NCI-H226 (cell line): ENCODE results near the gene PANX2.

Source experiments
- DNase-seq: peaks from one replicate; pipeline ENCODE4 v3.0.0-alpha.2; 2015

PANX2 gene

DNA sequence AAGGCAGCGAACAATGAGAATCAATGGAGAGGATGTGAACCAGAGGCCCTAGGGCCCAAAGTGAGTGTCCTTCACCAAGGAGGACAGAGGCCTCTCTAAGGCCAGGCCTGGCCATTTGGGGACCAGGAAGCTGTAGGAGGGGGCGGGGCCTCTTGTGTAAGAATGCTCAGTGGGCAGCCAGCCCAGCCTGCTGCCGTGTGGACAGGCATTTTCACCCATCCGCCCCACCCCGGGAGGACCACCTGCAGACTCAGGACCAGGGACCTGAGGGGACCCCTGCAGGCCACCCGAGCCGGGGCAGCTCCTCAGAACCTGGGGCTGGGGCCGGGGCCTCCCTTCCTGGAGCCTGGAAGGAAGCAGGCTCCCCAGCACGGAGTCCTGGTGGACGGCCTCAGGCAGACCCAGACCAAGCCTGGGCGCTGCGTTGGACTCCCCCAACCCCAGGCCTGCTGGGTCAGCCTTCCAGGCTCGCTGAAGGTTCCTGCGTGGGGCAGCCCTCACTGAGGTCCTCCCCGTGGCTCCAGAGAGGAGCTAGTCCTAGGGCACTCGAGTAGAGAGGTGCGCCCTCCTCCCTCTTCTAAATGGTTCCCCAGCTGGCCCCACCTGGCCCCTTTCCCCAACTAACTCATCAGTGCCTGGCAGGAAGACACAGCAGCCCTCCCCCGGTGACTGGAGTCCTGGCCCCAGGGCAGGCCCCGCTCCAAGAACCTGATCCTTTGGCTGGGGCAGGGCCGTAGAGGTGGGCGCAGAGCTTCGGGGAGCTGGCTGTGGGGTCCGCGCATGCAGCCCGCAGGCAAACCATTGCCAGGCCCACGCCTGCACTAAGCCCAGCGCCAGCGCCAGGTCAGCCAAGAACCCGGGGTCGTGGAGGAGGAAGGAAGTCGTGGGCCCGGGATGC lies 13.7 kb downstream of the PANX2 start:
- DNase-seq = peak; percentile 16

DNA sequence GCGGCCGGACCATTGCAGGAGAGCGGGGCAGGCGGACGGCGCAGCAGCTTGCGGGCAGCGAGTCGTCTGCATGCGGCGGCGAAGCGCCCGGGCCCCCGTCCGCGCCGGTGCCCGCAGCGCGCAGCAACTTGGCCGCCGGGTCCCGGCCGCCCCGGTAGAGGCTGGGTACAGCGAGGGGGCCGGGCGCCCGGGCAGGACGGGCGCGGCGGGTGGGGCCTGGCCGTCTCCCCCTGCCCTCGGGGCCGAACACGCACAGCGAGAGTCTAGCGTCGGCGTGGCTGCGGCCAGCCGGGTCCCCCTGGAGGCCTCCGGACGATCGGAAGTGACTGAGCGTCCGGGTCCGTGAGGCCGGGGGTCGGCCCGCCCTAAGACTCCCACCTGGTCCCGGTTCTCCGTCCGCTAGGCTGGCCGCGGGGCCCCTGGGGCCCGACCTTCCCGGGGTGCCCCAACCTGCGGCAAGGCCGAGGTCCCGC lies 14.4 kb downstream of the PANX2 start:
- no peak for DNase-seq

DNA sequence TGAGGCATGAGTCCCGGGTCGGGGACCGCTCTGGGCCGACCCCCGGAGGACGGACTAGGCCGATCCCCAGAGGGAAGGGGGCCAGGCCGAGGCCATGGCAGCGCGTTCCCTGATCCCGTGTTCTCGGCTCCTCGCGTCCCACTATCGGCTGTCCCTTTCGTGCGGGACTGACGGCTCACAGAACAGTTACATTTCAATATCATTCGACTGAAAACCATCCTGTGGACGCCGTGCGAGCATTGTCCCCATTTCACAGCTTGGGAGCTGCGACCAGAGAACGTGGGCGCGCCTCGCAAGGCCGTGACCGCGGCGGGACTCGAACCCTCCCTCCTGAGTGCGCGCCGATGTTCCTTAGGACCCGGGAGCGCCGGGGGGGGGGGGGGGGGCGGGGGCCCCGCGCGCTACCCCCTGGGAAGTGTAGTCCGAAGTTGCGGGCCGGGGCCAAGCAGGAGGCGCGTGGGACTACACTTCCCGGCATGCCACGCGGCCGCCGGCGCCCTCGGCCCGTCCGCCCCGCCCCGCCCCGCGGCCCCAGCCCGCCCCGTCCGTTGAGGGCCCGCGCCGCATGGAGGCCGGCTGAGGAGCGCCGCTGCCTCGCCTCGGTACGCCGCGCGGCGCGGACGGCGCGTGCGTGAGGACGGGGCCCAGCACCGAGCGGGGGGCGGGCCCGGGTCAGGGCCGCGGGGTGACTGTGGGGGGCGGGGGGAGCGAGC lies 15.0 kb downstream of the PANX2 start, which contains the start of gene TRABD:
Gene TRABD (plus strand): TSS at position 539 of the 713 bp plus-strand sequence. CDS start 7,148 bp downstream, outside the sequence.
- DNase-seq = peak; percentile 41

DNA sequence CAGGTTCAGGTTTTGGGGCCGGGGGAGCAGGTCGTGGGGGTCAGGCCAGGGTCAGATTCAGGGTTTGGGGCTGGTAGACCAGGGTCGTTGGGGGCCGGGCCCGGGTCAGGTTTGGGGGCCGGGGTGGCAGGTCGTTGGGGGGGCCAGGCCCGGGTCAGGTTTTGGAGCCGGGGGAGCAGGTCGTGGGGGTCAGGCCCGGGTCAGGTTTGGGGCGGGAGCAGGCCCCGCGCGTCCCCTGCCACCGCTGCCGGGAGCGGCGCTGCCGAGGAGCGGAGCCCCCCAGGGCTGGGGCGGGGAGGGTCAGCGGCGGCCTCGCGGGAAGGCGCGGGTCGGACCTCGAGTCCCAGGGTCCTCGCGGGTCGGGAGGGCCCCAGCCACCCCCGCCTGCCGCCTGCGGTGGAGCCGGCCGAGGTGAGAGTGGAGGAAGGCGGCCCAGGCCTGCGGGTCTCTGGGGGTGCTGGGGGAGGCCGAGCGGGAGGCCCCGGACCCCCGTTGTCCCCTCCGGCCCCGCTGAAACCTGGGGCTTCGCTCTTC lies 15.7 kb downstream of the PANX2 start:
- DNase-seq = no peak

DNA sequence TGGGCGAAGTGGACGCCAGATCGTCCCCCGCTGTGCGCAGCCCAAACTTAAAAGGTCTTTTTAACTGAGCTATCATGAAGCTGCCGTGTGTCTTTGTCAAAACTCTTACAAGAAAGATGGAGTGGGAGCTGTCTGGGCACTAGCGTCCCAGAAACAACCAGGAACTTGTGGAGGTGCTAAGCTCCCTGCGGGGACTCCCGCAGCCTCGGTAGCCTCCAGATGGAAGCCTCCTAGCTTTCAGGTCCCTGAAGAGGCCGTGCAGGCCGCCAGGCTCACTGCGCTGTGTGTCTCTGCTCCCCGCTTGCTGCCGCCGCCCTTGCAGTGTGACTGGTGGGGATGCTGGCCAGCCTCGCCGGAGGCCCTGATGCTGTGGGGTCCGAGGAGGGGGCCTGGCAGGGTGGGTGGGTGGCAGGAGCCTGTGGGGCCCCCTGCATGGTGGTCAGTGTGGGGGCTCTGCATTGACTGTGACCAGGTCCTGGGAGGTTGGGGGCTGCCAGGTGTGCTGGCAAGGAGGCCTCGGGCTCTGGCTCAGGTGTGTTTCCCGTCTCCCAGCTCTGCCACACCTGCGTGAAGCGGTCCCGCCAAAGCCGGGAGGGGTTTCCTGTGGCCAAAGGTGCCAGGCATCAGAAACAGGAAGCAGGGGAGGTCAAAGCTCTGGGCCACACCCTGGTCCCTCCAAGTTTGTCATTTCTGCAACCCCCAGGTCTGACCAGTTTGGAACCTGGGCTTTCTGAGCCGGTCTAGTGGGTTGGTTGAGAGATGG lies 16.4 kb downstream of the PANX2 start:
- no peak for DNase-seq

DNA sequence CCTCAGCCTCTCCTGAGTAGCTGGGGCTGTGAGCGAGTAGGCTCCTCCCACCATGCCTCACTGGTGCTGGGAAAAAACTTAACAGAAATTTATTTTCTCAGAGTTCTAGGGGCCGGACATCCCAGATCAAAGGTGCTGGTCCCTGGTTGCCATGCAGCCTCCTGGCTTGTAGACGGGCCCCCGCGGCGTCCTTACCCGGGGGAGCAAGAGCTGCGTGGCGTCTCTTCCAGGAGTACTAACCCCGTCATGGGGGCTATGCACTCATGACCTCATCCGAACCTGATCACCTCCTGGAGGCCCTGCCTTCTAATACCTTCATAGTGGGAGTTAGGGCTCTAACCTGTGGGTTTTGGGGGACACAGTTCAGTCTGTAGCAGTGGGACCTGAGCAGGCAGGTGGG lies 17.8 kb downstream of the PANX2 start:
- DNase-seq = no peak

DNA sequence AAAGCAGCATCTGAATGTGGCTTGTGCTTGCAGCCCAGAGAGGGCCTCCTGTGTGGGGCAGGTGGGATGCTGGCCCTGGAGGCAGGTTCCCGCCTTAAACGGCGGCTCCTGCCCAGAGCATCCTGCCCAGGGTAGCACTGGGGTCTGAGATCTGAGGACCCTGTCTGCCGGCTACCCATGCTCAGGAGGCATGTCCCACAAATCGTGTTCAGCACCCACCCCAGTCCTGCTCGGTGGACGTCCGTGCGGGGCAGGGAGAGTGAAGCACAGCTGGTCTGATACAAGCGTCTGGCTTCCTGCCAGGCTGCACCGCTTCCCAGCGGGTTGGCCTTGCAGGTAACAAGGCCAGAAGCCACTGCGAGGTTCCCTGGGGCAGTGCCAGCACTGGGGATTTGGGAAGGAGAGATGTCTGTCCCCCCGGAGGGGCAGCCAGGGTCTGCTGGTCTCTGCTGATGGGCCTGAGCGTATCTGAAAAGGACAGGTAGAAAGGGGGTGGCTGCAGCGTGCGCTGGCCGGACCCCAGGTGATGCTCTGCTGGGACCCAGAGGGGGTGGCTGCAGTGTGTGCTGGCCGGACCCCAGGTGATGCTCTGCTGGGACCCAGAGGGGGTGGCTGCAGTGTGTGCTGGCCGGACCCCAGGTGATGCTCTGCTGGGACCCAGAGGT lies 18.8 kb downstream of the PANX2 start:
- DNase-seq = no peak

DNA sequence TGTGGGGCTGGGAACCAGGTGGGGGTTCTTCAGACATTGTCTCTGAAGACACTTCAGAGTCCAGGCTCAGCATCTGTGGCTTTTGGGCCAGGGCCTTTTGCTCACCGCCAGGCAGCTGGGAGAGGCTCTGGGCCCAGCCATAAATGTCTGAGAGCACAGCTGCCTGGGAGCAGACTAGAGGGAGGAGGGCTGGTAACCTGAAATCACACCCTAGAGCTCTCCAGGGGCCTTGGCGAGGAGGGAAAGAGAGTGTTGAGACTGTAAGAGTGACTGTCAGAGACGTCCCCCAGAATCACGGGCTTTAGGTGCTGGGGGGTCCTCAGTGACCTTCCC lies 19.3 kb downstream of the PANX2 start:
- no peak for DNase-seq

DNA sequence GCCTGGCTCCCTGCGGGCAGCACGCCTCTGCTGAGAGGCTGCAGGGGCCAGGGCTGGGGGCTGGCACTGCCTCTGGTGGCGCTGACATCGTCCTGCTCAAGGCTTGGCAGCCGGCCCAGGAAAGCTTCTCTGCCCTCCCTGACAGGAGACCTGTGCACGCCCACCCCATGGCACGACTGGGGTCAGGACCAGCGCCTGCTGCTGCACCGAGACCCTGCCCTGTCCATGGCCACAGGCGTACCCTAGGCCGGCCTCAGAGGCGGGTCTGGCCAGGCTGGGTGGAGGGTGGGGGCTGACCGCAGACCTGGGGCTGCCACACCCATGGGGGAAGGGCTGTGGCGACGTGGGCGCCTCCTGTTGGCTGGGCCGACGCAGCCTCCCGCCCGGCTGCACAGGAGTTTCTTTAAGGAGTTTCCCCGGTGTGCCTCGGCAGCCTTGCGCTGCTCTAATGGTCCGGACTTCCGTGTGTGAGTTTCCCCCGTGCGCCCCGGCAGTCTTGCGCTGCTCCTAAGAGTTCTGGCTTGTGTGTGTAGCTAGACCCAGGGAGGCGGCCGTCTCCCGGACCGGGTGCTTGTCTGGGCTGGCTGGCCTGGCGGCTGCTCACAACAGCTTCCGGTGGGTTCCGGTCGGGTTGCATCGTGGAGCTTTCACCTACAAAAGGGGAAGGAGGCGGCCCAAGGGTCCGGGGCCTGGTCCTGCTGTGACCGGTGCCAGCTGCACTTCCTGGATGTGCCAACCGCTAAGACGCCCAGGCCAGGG lies 19.8 kb downstream of the PANX2 start:
- DNase-seq = peak; percentile 41

DNA sequence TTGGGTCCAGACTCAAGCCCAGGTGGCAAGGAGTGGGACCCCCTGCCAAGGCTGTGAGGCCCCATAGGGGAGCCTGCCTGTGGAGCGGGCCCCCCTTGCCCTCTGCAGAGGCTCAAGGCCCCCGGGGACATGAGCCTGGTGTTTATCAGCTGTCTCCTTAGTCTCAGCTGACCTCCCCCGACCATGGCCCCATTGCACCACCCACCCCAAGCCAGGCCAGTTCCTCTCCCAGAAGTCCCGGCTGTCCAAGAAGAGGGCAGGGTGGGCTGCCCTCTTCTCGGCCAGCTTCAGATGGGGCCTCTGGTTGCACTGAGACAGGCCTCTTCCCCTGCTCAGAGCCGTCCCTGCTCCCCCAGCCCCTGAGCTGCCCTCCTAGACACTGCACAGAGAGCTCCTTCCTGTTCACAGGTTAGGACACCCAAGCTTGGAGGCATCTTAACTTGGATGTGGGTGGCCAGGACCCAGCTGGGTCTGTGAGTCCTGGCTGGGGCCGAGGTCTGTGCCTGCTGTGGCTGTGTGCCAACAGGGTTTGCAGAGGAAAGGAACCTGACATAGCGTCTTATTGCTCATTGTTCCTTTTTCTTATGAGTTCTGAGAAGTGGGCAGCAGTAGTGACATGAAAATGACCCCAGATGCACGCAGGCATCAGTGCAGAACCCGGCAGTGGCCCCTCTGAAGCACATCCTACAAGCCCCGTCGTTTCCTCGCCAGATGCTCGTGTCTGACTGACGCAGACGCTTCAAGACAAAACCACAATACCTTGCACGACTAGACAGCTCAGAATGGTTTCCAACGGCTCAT lies 20.6 kb downstream of the PANX2 start:
- DNase-seq = no peak

DNA sequence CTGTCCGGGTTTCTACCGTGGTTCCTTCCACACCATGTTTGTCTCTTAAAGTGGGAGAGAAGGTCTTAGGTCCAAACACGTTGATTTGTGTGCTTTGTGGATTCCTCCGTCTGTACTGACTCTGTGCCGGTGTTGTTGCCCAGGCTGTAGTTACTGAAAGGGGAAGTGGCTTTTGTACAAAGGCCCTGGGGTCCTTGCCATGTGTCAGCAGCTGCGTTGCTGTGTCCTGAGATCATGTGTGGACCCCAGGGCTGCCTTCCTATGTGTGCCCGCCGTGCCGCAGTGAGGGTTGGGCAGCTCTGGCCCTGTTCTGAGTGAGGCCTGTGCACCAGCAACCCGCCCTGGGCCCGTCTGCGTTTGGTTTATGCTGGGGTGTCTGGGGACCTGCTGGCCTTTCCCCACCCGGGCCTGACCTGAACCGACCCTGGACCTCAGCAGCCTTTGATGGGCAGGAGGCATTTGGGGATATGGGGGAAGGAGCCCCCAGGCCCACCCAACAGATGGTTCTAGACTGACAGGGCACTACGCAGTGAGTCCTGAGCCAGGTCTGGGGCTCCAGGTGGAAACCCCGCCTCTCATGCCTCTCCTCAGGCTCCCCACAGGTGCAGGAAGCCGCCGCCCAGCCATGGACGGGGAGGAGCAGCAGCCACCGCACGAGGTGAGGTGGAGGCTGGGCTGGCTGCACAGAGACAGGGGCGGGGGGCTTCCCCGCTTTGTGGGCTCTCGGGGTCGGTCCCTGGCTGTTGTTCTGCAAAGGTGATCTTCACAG lies 22.1 kb downstream of the PANX2 start:
- no peak for DNase-seq

DNA sequence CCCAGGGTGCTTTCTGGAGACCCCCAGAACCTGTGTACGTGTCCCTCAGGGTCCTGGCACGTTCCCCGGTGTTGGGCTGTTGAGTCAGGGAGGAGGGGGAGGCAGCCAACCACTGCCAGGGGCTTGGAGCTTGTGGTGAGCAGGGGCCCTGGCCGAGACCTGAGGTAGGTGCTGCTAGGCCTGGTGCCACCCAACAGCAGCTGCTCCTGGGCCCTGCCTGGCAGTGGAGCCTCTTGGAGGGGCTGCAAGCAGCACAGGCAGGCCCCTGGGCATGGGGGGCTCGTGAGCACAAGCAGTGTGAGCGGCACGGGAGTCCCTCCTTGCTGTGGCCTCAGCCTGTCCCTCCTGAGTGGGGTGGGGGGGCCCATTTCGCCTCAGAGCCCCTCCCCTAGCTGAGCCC lies 23.1 kb downstream of the PANX2 start:
- no peak for DNase-seq

DNA sequence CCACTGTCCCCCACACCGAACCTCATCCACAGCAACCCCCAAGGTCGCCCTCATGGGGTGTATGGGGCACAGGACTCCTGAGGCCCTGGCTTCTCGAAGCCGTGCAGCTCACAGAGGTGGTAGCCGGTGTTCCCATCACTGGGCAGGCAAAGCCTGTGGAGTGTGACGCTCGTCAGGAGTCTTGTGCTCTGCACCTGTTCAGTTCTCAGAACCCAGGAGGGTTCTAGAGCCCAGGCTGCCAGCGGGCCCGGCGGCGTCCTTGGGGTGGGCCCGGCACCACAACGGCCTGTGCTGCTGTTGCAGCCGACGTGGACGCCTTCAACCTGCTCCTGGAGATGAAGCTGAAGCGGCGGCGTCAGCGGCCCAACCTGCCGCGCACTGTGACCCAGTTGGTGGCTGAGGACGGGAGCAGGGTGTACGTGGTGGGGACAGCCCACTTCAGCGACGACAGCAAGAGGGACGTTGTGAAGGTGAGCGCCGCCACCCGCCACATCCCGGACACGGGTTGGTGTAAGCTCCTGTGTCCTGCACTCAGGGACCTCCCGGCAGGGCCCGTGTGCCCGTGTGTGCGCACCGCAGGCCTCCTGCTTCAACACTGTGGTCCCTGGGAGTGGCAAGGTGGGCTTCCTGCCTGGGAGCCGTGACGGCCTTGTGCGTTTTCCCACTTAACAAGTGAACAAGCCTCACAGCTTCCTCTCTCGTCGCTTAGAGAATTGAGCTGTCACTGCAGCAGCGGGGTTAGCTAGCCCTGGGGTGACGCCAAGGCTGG lies 23.7 kb downstream of the PANX2 start:
- DNase-seq = no peak

DNA sequence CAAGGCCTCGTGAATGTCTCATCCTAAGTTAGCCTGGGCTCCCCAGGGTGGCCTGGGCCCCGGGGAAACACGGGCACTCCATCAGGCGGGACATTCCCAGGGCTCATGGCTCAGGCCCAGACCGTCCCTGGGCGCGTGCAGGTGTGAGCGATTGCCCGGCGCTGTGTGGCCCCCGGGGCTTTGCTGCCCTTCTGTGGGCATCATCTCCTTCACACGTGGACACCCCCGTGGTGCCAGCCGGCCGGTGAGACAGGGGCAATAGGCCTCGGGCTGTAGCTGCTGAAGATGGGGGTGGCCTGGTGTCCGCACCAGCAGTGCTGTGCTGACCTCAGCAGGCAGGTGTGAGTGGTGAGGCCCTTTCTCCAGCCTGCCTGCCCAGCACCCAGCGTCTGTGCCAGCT lies 25.7 kb downstream of the PANX2 start:
- no peak for DNase-seq

DNA sequence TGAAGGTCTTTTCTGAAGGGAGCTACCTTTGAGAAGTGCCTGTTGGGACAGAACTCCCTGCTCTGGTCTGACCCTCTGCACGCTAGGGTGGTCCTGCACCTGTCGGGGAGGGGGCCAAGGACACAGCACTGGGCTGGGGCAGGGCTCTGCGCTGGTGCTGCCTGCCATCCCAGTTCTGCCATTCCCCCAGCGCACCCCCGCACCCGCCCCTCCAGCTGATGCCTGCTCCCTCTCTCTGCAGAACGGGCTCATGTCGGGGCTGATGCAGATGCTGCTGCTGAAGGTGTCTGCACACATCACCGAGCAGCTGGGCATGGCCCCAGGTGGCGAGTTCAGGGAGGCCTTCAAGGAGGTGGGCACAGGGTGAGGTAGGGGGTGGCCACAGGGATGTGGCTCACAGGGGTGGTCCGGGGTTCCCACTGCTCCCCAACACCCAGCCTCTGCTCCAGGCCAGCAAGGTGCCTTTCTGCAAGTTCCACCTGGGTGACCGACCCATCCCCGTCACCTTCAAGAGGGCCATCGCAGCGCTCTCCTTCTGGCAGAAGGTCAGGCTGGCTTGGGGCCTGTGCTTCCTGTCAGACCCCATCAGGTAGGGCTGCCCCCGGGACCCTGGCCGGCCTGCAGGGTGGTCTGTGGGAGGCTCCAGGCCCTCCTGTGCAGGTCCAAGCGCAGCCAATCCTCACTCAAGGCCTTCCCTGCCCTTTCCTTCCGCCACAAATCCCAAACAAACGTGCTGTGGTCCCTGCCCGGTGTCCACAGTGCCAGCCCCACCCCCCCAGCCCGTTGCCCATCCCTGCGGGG lies 26.7 kb downstream of the PANX2 start:
- no peak for DNase-seq

DNA sequence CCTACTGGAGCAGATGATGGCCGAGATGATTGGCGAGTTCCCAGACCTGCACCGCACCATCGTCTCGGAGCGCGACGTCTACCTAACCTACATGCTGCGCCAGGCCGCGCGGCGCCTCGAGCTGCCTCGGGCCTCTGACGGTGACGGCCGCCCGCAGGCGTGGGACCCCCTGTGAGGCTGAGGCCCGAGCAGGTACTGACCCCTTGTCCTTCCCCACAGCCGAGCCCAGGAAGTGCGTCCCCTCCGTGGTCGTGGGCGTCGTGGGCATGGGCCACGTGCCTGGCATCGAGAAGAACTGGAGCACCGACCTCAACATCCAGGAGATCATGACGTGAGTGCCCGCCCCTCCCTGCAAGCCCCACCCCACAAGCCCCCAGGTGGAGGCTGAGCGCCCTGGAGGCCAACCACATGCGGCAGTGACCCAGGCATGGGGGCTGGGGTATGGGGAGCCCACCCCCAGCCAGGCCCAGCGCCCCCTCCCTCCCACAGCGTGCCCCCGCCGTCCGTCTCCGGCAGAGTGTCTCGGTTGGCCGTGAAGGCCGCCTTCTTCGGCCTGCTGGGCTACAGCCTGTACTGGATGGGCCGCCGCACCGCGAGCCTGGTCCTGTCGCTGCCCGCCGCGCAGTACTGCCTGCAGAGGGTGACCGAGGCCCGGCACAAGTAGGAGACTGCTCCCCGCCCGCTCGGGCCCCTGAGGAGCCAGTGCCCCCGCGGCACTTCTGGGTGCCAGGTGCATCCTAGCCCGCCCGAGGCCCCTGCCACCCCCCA lies 27.5 kb downstream of the PANX2 start:
- no peak for DNase-seq

DNA sequence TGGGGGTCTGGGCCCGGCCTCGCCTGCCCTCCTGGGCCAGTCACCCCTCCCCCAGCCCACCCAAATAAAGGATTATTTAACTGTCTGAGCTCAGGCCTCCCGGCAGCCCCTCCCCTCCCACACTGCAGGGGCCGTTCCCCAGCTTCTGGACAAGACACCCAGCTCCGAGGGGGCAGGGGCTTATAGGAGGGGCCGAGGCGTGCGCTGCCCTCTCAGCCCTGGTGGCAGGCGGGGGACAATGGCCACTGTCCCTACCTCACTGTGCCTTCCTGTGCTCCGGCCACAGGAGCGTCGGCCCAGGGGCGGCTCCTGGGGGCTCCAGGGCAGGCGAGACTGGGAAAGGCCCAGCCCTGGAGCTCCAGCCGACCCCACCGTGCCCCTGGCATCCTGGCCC lies 28.1 kb downstream of the PANX2 start:
- no peak for DNase-seq
